ENCODE measurements around the gene PLCL2. TPM values are rescaled to one million over a fixed set of nuclear protein-coding genes. Genes with fewer than 3 reads are reported as not detected.

The PLCL2 gene
- total RNA-seq, 4 donors from 2014 or later: 0.95 to 4.8 (median 2.2) TPM

DNA sequence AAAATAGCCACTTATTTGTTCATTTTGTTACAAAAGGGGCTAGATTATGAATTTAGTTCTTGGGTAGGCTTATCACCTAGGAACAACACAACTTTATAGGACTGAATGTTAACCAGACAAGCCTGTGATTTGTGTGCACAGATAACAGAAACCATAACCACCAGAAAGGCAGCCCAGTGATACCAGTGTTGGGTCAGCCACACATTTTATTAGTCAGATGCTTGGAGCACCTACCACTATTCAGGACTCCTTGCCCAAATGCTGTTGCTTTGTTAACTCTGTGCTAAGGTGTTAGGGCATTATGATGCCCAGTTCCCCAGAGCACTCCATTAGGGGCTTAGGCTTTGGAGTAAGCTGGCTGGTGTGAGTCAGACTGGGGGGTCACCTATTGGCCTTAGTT lies 22.5 kb downstream of the PLCL2 start:
- Histone ChIP-seq H3K4me1 (peaks cover 0 to 18% (median 0%) of the 10 kb centered on the region in 3 donors), H3K9me3 (no peaks in the 10 kb centered on the region), H3K36me3 (no peaks in the 10 kb centered on the region), H3K4me3 (no peak overlapping the region), H3K27ac (no peak overlapping the region), H3K27me3 (no peaks in the 10 kb centered on the region)
- intact Hi-C loops (cut with DNase I): no loop called here
- TF ChIP-seq, protein P1, sequence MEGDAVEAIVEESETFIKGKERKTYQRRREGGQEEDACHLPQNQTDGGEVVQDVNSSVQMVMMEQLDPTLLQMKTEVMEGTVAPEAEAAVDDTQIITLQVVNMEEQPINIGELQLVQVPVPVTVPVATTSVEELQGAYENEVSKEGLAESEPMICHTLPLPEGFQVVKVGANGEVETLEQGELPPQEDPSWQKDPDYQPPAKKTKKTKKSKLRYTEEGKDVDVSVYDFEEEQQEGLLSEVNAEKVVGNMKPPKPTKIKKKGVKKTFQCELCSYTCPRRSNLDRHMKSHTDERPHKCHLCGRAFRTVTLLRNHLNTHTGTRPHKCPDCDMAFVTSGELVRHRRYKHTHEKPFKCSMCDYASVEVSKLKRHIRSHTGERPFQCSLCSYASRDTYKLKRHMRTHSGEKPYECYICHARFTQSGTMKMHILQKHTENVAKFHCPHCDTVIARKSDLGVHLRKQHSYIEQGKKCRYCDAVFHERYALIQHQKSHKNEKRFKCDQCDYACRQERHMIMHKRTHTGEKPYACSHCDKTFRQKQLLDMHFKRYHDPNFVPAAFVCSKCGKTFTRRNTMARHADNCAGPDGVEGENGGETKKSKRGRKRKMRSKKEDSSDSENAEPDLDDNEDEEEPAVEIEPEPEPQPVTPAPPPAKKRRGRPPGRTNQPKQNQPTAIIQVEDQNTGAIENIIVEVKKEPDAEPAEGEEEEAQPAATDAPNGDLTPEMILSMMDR (IDR thresholded peaks at IDR 0.05): no peak
- TF ChIP-seq POLR2A (IDR thresholded peaks at IDR 0.05): no peak
- no peak for DNase-seq

DNA sequence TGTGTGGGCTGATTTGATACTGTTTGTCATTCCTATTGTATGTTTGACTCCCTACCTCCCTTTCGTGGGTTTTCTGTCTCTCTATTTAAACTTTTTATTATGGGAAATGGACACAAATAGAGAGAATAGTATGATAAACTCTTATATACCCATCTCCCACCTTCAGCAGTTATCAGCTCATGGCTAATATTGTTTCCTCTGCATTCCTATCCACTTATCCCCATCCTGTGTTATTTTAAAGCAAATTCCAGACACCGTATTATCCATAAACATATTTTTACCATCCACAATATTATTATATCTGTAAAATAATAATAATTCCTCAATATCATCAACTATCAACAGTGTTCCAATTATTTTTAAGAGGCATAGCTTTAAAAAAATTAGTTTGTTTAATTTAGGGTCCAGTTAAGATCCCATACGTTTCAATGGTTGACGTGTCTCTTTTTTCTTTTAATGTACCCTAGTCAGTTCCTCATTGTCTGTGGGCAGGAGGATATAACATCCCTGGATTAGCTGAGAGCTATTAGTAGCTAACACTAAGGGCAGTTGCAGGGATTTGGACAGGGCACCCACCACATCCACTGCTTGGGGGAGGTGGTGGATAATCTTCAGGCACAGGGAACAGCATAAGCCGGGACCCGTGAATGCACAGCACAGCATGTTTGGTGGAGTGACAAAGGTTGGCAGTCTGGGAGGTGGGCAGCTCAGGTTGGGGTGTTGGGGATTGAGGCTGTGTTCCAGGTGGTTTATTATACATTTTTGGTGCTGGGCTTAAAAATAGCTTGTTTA lies 23.5 kb downstream of the PLCL2 start:
- Histone ChIP-seq H3K27me3 (no peaks in the 10 kb centered on the region), H3K4me1 (peaks cover 0 to 18% (median 0%) of the 10 kb centered on the region in 3 donors), H3K36me3 (no peaks in the 10 kb centered on the region), H3K9me3 (no peaks in the 10 kb centered on the region), H3K27ac (no peak overlapping the region), H3K4me3 (no peak overlapping the region)
- intact Hi-C loops (cut with DNase I): no loop called here
- 86 to 90% methylated on average over 6 of the region's 6 CpGs for WGBS, 2 donors
- TF ChIP-seq, protein P1 (IDR thresholded peaks at IDR 0.05): no peak
- TF ChIP-seq POLR2A (IDR thresholded peaks at IDR 0.05): no peak
- no peak for DNase-seq

DNA sequence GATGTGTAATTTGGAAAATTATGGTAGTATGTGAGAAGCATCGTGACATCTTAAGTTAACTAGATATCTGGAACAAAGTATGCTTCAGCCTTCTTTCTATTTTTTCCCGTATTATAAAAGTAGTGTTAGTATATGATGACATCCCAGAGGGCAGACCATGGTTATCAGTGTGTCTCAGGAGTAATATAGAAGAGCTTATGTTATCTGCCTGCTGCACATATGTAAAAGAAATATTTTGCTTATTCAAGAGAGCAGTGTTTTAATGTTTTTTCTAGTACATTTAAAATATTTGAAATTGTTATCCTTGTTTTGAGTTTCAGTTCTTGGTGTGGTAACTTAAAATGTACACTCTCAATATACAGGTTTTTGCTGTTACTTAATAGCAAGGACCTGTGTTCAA lies 24.1 kb downstream of the PLCL2 start:
- TF ChIP-seq, protein P1 (IDR thresholded peaks at IDR 0.05): no peak
- no peak for TF ChIP-seq POLR2A (IDR thresholded peaks at IDR 0.05)
- no peak for DNase-seq

DNA sequence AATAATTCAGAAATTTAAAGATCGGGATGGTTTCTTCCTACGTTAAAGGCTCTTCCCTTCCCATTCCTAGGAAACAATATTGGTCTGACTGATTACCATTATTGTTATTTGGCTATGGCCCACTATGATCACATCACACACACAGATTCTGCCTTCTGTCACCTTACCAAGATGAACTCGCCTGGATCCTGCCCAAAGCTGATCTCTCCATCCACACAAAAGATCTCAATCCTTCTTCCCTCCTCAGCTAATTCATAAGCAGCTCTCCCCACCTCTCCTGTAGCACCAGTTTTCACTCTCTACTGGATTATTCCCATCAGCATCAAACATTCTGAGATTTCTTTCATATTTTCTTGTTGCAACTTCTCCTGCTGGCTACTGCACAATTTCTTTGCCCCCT lies 25.0 kb downstream of the PLCL2 start:
- intact Hi-C loops (cut with DNase I): no loop called here
- Histone ChIP-seq H3K27ac (no peak overlapping the region), H3K4me3 (no peak overlapping the region), H3K36me3 (no peaks in the 10 kb centered on the region), H3K4me1 (peaks cover 0 to 18% (median 0%) of the 10 kb centered on the region in 3 donors), H3K27me3 (no peaks in the 10 kb centered on the region), H3K9me3 (no peaks in the 10 kb centered on the region)
- no peak for DNase-seq
- WGBS, 2 donors: 81 to 95% methylated on average over 3 of the region's 3 CpGs
- TF ChIP-seq POLR2A (IDR thresholded peaks at IDR 0.05): no peak
- TF ChIP-seq, protein P1 (IDR thresholded peaks at IDR 0.05): no peak

More for the DNA sequence above, 24.1 kb downstream of the PLCL2 start:
- Histone ChIP-seq H3K27me3 (no peaks in the 10 kb centered on the region), H3K27ac (no peak overlapping the region), H3K4me1 (peaks cover 0 to 18% (median 0%) of the 10 kb centered on the region in 3 donors), H3K36me3 (no peaks in the 10 kb centered on the region), H3K4me3 (no peak overlapping the region), H3K9me3 (no peaks in the 10 kb centered on the region)
- WGBS, 2 donors: 93 to 98% methylated on average over 2 of the region's 2 CpGs
- intact Hi-C loops (cut with DNase I): no loop called here

DNA sequence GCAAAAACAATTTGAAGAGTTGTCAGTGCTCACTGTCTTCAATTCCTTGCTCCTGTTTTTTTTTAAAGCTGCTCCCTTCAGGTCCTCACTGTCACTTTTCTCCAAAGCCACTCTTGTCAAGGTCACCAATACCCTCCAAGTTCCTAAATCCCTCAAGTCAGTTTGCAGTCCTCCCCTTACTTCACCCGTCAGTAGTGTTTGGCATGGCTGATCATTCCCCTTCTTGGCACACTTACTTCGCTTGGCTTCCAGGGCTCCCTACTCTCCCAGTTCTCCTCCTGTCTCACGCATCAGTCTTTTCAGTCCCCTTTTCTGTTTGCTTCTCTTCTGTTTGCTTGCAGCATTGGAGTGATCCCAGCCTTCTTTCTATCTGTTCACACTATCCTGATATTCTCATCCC lies 25.5 kb downstream of the PLCL2 start:
- no peaks in the 10 kb centered on the region for H3K36me3 ChIP-seq
- intact Hi-C loops (cut with DNase I): no loop called here
- no peak overlapping the region for H3K27ac ChIP-seq
- no peaks in the 10 kb centered on the region for H3K27me3 ChIP-seq
- H3K4me3 ChIP-seq: no peak overlapping the region
- peaks cover 0 to 18% (median 0%) of the 10 kb centered on the region in 3 donors for H3K4me1 ChIP-seq
- 87 to 91% methylated on average over 3 of the region's 3 CpGs for WGBS, 2 donors
- H3K9me3 ChIP-seq: no peaks in the 10 kb centered on the region
- TF ChIP-seq, protein P1 (IDR thresholded peaks at IDR 0.05): no peak
- TF ChIP-seq POLR2A (IDR thresholded peaks at IDR 0.05): no peak
- no peak for DNase-seq
